NK-92 treated with Interleukin-12 subunit alpha and Interleukin-12 subunit beta, amount 100 ng/mL, for 24 hours (cell line): ENCODE measurements around the gene TENM3.
"Not testable (repeated sequence)": the region's sequence is repeated elsewhere in the genome, so short reads cannot be mapped to it uniquely, and the experiment has no call there.

Experiments used
- DNase-seq: peaks from one replicate; lab custom pipeline; 2025; lab: John Stamatoyannopoulos, UW

The TENM3 gene

DNA sequence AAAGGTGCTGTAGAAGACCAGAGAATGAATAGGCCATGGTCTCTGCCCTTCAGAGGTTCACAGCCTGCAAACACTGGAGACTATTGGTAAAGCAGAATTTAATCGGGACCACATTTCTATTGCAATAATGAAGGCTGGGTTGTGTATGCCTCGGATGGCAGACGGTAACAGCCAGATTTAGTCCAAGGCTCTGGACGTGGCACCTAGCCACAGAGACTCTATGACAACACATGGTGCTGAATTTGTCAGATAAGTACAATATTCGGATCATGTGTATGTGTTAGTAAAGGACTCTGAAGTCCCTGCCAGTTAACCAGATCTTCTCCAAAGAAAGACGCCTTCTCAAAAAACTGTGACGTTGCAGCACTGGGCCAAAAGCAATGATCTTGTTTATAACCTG lies 545.0 kb downstream of the TENM3 start:
- no peak for DNase-seq

DNA sequence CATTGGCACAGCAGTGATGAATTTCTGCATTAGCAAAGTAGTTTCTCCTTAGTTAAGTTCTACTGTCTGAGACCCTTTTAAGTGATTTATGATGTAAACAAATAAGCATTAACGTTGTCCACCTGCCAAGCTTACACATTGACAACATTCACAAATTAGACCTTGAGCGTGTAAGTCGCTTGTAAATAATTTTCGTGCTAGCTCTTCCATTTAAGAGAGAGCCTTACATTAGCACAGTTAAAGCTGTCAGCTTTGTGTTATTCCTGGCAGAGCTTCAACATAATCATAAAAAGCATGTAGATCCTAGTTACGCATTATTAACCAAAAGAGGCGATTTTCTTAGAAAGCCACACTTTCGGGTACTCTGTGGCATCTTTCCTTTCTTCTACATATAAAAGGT lies 546.3 kb downstream of the TENM3 start:
- DNase-seq: no peak

DNA sequence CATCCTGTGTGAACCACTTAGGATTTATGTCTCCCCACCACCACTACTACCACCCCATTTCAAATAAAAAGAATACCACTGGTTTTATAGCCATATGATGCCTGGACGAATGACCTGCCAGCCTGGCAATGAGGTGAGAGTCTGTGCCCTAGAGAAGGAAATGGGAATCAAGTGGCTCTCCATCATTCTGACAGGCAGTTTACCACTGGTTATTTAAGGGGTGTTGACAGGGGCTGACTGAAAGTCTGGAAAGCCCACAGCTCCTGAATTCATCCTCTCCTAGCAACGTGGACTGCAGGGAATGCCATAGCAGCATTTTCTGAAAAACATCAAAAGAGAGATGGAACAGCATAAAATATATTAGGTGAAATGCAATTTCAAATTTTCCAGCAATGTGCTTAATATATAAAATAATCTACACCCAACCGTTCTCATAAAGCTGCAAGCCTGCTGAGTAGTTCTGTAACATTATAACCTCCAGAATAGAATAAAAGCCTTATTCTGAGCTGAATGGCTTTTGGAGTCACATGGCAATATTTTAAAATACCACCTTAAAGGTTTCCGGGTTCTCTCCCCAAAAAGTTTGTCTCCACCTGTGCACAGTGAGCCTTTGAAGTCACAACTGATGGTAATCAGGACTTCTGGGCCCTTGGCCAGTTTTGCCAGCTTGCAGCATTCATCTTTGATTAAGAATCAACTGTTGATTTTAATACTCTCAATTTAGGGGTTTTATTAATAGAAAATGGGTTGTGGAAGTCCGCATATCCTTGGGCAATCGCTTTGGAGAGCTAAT lies 552.4 kb downstream of the TENM3 start:
- DNase-seq: no peak

DNA sequence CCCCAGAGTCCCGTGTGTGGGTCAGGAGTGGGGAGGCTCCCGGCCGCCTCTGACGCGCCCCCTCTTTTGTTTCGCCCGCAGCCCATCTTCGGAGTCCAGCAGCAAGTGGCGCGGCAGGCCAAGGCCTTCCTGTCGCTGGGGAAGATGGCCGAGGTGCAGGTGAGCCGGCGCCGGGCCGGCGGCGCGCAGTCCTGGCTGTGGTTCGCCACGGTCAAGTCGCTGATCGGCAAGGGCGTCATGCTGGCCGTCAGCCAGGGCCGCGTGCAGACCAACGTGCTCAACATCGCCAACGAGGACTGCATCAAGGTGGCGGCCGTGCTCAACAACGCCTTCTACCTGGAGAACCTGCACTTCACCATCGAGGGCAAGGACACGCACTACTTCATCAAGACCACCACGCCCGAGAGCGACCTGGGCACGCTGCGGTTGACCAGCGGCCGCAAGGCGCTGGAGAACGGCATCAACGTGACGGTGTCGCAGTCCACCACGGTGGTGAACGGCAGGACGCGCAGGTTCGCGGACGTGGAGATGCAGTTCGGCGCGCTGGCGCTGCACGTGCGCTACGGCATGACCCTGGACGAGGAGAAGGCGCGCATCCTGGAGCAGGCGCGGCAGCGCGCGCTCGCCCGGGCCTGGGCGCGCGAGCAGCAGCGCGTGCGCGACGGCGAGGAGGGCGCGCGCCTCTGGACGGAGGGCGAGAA lies 556.5 kb downstream of the TENM3 start:
- DNase-seq: no peak

DNA sequence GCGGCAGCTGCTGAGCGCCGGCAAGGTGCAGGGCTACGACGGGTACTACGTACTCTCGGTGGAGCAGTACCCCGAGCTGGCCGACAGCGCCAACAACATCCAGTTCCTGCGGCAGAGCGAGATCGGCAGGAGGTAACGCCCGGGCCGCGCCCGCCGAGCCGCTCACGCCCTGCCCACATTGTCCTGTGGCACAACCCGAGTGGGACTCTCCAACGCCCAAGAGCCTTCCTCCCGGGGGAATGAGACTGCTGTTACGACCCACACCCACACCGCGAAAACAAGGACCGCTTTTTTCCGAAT lies 557.0 kb downstream of the TENM3 start:
- no peak for DNase-seq

DNA sequence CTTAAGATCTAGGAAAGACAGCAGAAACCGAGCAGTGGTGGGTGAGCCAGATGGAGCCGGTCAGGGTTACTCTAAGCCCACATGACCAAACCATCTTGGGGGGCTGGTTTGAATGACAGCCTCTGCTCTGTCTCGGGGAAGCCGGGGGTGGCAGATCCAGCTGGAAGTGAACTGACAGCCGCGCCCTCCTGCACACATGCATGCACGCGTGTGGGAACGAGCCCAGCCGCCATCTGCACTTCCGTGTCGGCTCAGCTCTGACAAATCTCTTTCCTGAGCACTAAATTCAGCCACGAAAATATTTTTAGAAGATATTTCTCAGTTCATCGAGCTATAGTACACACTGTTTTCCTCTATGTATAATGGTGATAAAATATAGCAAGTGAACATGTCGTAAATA lies 558.4 kb downstream of the TENM3 start:
- DNase-seq: no peak

DNA sequence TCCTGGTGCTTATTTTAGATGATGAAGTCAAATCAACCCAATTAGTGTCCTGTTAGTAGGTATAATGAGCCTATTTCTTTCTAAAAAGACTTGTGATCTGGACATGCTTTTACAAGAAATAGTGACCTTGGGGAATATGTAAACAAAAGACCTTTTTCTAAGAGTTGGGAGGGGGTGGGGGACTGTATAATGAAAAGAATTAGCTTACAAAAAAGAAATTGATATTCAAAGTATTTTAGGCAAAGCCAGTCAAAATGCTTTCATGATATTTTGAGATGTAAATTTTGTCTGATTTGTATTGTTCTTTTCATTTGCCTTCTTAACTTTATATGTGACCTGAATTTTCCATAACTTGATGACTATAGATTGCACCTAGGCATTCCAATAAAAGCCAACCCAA lies 559.4 kb downstream of the TENM3 start:
- no peak for DNase-seq

DNA sequence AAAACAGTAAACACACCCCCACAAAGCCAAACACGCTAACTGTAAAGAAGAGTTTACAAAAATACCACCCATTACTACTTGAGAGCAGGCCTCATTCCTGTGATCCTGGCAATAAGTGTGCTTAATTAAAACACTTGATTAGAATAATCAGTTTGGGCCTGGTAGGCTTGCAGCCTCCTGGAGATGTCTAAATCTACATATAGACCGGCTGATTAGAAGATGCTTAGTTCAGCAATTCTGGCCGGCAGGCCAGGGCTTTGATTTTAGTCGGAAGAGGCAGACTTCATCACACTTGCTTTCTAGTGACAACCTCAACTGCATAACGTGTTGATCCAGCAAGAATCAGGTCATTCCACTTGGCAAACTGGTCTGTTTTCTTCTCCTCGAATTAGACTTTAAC lies 560.0 kb downstream of the TENM3 start:
- DNase-seq: no peak

DNA sequence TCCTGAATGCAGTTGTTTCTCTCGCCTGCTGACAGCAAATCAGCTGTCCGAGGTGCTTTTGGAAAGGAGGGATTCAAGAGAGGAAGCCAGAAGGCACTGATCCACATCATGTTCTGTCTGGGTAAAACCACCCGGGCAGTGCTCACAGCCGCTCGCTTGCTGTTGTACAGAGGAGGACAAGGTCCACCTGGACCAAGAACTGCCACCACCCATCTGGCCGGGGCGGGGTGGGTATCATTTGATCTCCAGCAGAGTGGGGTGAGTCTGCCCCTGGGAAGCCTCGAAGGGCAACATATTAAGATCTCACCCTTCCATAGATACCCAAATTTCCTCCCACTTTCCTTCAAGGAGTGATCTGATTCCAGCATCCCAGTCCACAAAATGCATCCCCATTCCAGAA lies 560.9 kb downstream of the TENM3 start:
- no peak for DNase-seq

DNA sequence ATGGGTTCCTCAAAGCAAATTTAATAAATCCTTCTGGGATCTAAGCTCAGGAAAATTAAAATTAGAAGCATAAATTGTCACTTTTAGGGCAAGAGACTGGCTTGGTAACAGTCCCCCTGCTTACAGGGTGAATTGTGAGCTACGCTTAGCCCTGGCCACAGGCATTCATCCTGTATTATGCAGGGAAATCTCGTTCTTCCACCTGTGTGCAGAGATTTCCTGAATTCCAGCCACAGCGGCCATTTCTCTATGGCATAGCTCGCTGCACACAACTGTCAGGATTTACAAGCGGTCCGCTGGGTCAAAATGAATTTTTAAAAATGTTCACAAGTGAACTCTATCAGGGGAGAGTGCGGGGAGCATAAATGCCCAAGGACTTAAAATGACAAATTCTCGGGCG lies 562.1 kb downstream of the TENM3 start:
- DNase-seq: no peak

DNA sequence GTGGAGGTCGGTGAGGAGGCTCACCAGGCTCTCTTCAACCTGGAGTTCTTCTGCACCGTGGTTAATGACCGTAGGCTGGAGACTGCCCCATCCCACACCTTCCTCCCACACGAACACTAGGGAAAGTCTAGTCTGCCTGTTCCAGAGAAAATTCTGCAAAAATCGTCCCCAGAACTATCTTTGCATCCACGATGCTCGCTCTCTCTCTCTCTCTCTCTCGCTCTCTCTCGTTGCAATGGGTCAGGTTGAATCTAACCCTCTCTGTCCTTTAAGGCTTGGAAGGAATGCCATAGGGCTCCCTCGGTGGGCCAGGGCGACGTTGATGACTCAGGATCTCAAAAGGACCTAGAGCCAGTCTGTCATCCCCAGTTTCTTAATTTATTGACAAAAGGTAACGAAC lies 562.5 kb downstream of the TENM3 start:
- DNase-seq: no peak

DNA sequence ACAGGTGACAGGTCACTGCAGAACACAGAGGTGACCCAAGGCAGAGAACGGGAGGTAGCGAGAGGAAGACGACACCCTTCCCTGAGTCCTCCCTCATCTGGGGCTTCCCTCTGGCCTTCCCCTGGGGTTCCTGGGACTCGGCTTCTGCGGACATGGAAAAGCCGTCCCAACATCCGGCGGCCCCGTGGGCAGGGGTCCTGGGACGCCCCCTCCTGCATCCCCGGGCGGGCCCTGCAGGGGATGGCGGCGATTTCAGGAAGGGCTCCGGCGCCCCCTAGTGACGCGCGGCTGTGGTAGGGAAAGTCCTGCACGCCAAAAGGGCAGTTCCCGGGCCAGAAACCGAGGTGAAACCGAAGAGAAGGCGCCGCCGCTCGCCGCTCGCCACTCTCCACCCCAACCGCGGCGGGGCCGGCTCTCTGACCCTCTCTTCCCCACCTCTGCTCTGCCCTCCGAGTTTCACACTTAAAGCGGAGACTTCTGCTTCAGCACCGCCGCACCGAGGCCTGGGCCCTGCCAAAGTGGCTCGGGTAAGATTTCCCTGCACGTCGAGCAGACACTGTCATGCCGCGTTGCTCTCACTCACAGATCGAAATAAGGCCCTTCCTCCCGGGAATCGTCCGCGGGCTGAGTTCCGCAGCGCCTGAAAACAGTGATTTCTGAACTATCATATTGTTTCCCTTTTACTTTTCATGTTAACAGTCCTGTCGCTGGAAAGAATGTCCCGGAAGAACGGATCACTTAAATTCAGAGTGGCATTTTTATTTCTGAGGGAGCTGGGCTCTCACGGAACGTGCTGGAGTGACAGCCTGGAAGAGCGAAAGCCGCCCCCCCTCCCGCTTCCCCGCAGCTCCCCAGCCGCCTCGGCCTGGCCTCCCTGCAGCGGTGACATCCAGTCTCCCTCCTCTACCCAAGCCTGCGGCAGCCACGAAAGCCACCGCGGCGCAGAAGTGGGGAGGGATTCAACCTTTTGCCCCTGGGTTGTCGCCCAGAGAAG lies 563.4 kb downstream of the TENM3 start:
- DNase-seq: peak; percentile 32

DNA sequence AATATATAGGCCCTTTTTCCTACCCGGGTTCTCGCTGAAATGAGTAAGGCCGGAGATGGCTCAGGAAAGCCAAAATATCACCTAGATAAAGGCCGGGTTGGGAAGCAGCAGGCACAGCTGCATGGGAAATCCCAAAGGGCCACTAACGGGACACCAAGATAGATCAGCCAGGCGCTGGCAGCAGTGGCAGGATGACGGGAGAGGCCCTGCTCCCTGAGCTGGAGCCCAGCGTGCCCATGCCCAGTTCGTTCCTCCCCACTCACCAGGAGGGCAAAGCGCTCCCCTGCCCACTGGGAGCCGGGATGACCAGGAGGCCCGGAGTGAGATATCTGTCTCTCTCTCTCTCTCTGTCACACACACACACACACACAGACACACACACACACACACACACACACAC lies 564.1 kb downstream of the TENM3 start:
- peak; percentile 2 for DNase-seq

DNA sequence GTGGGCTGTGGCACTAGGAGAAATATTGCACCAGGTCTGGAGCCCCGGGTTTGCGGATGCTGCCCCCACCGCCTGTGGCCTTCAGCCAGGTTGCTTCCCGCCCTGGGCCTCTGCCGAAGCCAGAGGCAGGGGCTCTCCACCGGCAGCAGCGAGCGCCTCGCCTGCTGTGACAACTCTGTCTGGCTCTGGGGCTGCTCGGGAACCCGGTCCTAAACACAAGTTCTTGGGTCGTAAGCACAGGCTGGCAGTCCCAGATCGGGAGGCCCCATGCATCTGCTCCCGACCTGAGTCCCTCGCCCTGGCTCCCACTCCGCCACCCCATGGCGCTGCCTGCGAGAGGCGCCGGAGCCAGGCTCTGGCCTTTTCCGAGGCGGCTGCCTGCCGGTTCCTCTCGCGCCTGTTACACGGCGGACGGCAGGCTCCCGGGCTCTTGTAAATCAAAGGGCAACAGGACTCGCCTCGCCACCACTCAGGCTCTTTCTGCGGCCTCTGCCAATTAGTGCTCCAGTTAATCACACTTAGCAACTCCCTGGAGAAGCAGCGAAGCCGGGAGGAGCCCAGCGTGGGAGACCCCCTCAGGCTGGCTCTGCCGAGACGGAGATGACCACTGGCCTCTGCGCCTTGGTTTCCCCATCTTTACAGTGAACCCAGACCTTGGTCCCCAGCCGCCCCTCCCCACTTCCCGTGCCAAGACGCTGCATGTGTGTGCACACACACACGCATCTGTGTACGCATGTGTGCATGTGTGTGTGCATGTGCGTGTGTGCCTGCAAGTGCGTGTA lies 564.8 kb downstream of the TENM3 start:
- no peak for DNase-seq

DNA sequence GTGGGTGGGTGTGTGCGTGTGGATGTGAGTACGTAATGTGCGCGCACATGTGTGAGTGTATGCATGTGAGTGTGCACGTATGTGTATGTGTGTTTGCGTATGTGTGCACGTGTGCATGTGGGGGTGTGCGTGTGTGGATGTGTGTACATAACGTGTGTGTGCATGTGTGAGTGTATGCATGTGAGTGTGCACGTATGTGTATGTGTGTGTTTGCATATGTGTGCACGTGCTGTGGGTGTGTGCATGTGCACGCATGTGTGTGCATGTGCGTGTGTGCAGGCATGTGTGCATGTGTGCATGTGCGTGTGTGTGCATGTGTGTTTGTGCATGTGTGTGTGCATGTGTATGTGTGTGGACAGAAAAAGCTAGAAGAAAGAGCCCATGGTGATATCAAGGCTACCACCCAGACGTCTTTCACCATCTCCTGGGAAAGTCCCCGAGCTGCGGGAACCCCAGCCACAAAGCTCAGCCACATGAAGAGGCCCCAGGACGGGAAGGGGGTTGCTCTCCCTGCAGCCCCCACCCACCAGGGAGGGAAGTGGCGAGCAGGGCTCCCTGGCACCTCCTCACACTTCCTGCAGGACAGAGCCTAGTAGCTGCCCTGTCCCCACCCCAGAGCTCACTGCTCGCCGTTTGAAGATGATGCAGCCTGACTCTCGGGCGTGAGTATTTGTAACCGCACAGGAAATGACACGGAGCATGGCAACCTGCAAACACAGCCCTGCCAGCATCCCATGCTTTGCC lies 565.6 kb downstream of the TENM3 start:
- DNase-seq: peak; percentile 70

DNA sequence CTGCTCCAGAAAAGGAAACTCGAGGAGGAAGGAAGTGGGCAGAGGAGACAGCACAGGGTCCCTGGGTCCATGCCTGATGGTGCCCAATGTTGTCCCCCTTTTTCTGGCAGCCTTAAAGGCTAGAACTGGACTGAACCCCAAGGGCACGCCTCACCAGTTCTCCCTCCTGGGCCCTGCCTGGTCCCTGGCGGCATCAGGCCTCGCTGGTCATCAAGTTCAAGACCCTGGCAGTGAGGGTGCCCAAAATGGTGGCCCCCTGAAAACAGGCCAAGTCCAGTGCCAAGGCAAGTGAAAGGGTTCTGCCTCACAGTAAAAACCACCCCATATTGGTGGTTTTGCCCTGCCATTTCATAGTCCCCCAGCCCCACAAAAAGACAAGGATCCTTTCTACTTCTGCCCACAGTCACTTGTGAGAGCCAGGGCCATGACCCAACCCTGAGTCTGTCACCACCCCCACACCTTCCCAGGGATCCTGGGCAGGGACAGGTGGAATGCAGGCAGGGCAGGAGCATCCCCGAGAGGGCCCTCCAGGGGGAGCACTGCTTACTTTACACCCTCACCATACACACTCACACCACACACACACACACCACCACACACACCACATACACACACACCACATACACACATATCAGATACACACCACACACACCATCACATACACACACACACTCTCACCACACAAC lies 566.4 kb downstream of the TENM3 start:
- DNase-seq: peak; percentile 24

DNA sequence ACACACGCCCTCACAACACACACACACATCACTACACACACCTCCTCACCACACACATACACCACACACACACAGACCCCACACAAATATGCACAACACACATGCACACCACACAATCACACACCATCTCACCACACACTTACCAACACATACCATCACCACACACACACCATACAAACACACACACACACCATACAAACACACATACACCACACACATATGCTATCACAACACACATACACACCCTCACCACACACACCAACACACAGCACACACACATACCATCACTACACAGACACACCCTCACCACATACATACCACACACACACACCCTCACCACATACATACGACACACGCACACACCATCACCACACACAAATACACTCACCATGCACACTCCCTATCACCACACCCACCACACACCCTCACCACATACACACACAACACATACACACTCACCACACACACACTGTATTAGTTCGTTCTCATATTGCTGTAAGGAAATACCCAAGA lies 567.0 kb downstream of the TENM3 start:
- DNase-seq: no peak

DNA sequence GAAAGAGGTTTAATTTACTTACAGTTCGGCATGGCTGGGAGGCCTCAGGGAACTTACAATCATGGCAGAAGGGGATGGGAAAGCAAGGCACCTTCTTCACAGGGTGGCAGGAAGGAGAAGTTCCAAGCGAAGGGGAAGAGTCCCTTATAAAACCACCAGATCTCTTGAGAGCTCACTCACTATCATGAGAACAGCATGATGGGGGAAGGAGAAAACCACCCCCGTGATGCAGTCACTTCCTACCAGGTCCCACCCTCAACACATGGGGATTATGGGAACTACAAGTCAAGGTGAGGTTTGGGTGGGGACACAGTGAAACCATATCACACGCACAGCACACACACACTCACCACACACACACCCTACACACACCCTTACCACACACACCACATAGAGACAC lies 569.7 kb downstream of the TENM3 start:
- DNase-seq: no peak

DNA sequence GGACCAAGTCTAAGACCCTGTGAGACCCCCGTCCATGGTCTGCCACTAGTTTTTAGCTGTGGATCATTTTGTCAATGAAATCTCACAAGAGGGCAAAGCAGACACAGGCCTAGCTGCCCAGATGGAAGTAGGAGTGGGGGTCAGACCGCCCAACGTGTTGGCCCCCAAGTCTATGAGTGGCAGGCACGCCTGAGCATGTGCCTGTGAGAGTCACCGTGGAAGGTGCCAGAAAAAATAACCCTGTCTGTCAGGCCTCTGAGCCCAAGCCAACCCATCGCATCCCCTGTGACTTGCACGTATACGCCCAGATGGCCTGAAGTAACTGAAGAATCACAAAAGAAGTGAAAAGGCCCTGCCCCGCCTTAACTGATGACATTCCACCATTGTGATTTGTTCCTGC lies 570.9 kb downstream of the TENM3 start:
- not testable (repeated sequence) for DNase-seq
